ENCODE data around the gene RBM10. TPM values are rescaled to one million over a fixed set of nuclear protein-coding genes. Genes with fewer than 3 reads are reported as not detected.

RBM10 gene
- total and polyA plus RNA-seq, 2 of the 13 experiments (the other 11 are each of a cell fraction or from before 2014, with no cell fraction given): 15.9 to 43.1 TPM

GRCh38 chrX:47222751-47223350 lies 77.8 kb downstream of the RBM10 start:
- in situ Hi-C loops (cut with HindIII; ENCODE audit: extremely low pct_ligation_motif_present, low pct_unique_long_range_greater_than_20kb): no loop called here
- Histone ChIP-seq H3K9me3 (ENCODE audit: low read length) (no peaks in the 10 kb centered on the region), H2AFZ (ENCODE audit: low read length) (no peak overlapping the region), H3K36me3 (replicated peaks in 1 of 2; ENCODE audit: control insufficient read depth in 1 of 2, insufficient read depth in 2 of 2, low read length in 2 of 2) (peaks cover 11 to 39% of the 10 kb centered on the region in 2 experiments; a peak in 4 of 5 replicates), H3K79me2 (ENCODE audit: insufficient read depth, low read length) (peaks cover 35% of the 10 kb centered on the region), H3K4me2 (ENCODE audit: low read depth, low read length) (no peak overlapping the region), H3K4me3 (replicated peaks in 1 of 3; ENCODE audit: insufficient read depth in 1 of 3, low read depth in 2 of 3, low read length in 3 of 3) (no peak overlapping the region), H3K4me1 (ENCODE audit: insufficient read depth, low read length) (peaks cover 20% of the 10 kb centered on the region), H3K27me3 (ENCODE audit: control insufficient read depth in 1 of 2, insufficient read depth in 2 of 2, low read length in 2 of 2) (no peaks in the 10 kb centered on the region), H3K27ac (ENCODE audit: extremely low read length, insufficient read depth, low read length) (no peak overlapping the region), H3K9ac (ENCODE audit: insufficient read depth, low read depth, low read length) (no peak overlapping the region), H4K20me1 (ENCODE audit: insufficient read depth, low read length) (peaks cover 24% of the 10 kb centered on the region)
- intact Hi-C loops (cut with micrococcal nuclease; ENCODE audit: unreplicated experiment): loop anchor here (2.0 kb wide), 1 partner anchor 64 kb away; no protein-coding TSS in a partner anchor
- BruUV-seq (replicated peaks): no TSS peak
- no peak for DNase-seq (ENCODE audit: low spot score)
- CTCF ChIA-PET (ENCODE audit: low intra/inter-chr PET ratio, low total read pairs): no interaction called here
- POLR2A ChIA-PET: interaction anchor here (6.2 kb wide), 1 partner anchor 9 kb away, joined by 69 read pairs; the partner anchor contains the start of gene USP11
- ATAC-seq: no peak
- no peak for FAIRE-seq
- WGBS (ENCODE audit: low lambda C conversion rate): no CpG with 5 or more reads among the region's 10 CpGs
- no peak for TF ChIP-seq ZNF564 (CRISPR knock-in tag; IDR thresholded peaks at IDR 0.05)
- no peak for TF ChIP-seq ATF2 (CRISPR knock-in tag; IDR thresholded peaks at IDR 0.05)
- TF ChIP-seq SALL2 (CRISPR knock-in tag; IDR thresholded peaks at IDR 0.05): no peak
- no peak for TF ChIP-seq CREB3 (CRISPR knock-in tag; IDR thresholded peaks at IDR 0.05)
- no peak for TF ChIP-seq ZNF407 (CRISPR knock-in tag; IDR thresholded peaks at IDR 0.05; ENCODE audit: not compliant biosample characterization)
- no peak for TF ChIP-seq ZNF24 (IDR thresholded peaks at IDR 0.05)
- no peak for TF ChIP-seq IRX3 (CRISPR knock-in tag; IDR thresholded peaks at IDR 0.05; ENCODE audit: borderline replicate concordance, low read depth)
- TF ChIP-seq DDIT3 (CRISPR knock-in tag; IDR thresholded peaks at IDR 0.05): no peak
- no peak for TF ChIP-seq CENPBD1 (CRISPR knock-in tag; IDR thresholded peaks at IDR 0.05; ENCODE audit: borderline replicate concordance, low read depth)
- no peak for TF ChIP-seq ZNF615 (CRISPR knock-in tag; IDR thresholded peaks at IDR 0.05; ENCODE audit: borderline replicate concordance)
- TF ChIP-seq ZNF790 (CRISPR knock-in tag; IDR thresholded peaks at IDR 0.05; ENCODE audit: borderline replicate concordance): no peak

All from HepG2 (cell line).